GM12864 (cell line): ENCODE measurements around the gene FMNL3.
"Not testable (repeated sequence)": the region's sequence is repeated elsewhere in the genome, so short reads cannot be mapped to it uniquely, and the experiment has no call there.

ENCODE experiments used
- DNase-seq: peaks from one replicate; pipeline ENCODE4 v3.0.0-alpha.2; 2011; ENCODE audit warnings: low read depth
- H3K4me3 ChIP-seq: 2 replicates; pipeline ENCODE4 v1.5.1; 2011; ENCODE audit warnings: mild to moderate bottlenecking, low read depth, low read length, control low read depth
- CTCF ChIP-seq: IDR thresholded peaks from 2 replicates; pipeline ENCODE4 v1.5.1; 2011; ENCODE audit warnings: low read depth, mild to moderate bottlenecking, moderate library complexity, low read length, control low read depth, inconsistent platforms; ENCODE audit errors: missing control alignments

Gene FMNL3

GRCh38 chr12:49619286-49619685, 87.9 kb downstream of the FMNL3 start:
- DNase-seq, result no peak
- H3K4me3 ChIP-seq, result no peak overlapping the region

GRCh38 chr12:49618576-49618975, 88.6 kb downstream of the FMNL3 start:
- TF ChIP-seq CTCF, result no peak
- DNase-seq, result no peak
- H3K4me3 ChIP-seq, result no peak overlapping the region

More at GRCh38 chr12:49619286-49619685, 87.9 kb downstream of the FMNL3 start:
- TF ChIP-seq CTCF, result no peak

- TF ChIP-seq CTCF, result no peak
- DNase-seq, result no peak
- no peak overlapping the region for H3K4me3 ChIP-seq
Measured at GRCh38 chr12:49616533-49617219, 90.5 kb downstream of the FMNL3 start.

GRCh38 chr12:49615725-49616124, 91.5 kb downstream of the FMNL3 start:
- no peak for DNase-seq
- no peak overlapping the region for H3K4me3 ChIP-seq
- no peak for TF ChIP-seq CTCF

- DNase-seq, result no peak
- TF ChIP-seq CTCF, result no peak
- H3K4me3 ChIP-seq, result no peak overlapping the region
Measured at GRCh38 chr12:49612210-49612609, 95.0 kb downstream of the FMNL3 start.

GRCh38 chr12:49610785-49611184, 96.4 kb downstream of the FMNL3 start:
- not testable (repeated sequence) for H3K4me3 ChIP-seq, DNase-seq

GRCh38 chr12:49609875-49610154, 97.4 kb downstream of the FMNL3 start:
- no peak overlapping the region for H3K4me3 ChIP-seq
- no peak for DNase-seq
- TF ChIP-seq CTCF, result peak; percentile 7
